OCI-LY7 (cell line): ENCODE results near the gene MAP2K5. TPM values are rescaled to one million over a fixed set of nuclear protein-coding genes. Genes with fewer than 3 reads are reported as not detected.

Experiments used
- BruUV-seq: library from RNA; stranded (reverse); fragments of 400-500 nt; replicated peaks from 2 replicates; lab custom pipeline; 2021; lab: Mats Ljungman, UMichigan
- CTCF ChIA-PET: fragments of 300-600 bp; sonication (Branson Sonifier 250); formaldehyde crosslinking; loops from one replicate; lab custom pipeline; 2022; ENCODE audit warnings: antibody characterized with exemption; ENCODE audit not compliant: unreplicated experiment; lab: Charles Lee
- POLR2A ChIA-PET: fragments of 300-600 bp; sonication (Branson Sonifier 250); formaldehyde crosslinking; loops from one replicate; lab custom pipeline; 2022; ENCODE audit warnings: antibody characterized with exemption; lab: Charles Lee
- DNase-seq: peaks from one replicate; pipeline ENCODE4 v3.0.0-alpha.2; 2015; ENCODE audit warnings: low spot score
- H2AFZ ChIP-seq: fragments of 200-600 bp; sonication (generic), shearing (Covaris generic); 2 replicates; pipeline ENCODE4 v1.6.1; 2014; ENCODE audit warnings: mild to moderate bottlenecking, antibody characterized with exemption, low read length, moderate library complexity
- H3K27ac ChIP-seq: fragments of 200-600 bp; sonication (generic); 2 replicates; pipeline ENCODE4 v1.5.1; 2014; ENCODE audit warnings: mixed run types, low read depth, mild to moderate bottlenecking, moderate library complexity, low read length, inconsistent platforms; ENCODE audit not compliant: poor library complexity, severe bottlenecking
- H3K36me3 ChIP-seq: fragments of 200-600 bp; sonication (generic); 2 replicates; pipeline ENCODE4 v1.6.1; 2014; ENCODE audit warnings: mild to moderate bottlenecking, antibody characterized with exemption, low read length, moderate library complexity, mixed read lengths; ENCODE audit not compliant: insufficient read depth
- H3K4me1 ChIP-seq: fragments of 200-600 bp; sonication (generic); 2 replicates; pipeline ENCODE4 v1.5.1; 2014; ENCODE audit warnings: mild to moderate bottlenecking, low read length; ENCODE audit not compliant: insufficient read depth, poor library complexity, severe bottlenecking
- H3K4me2 ChIP-seq: fragments of 200-600 bp; sonication (generic); 2 replicates; pipeline ENCODE4 v1.6.1; 2014; ENCODE audit warnings: mild to moderate bottlenecking, low read length
- H3K4me3 ChIP-seq: fragments of 200-600 bp; sonication (generic); 2 replicates; pipeline ENCODE4 v1.5.1; 2014; ENCODE audit warnings: mild to moderate bottlenecking, low read depth, low read length; ENCODE audit not compliant: poor library complexity, severe bottlenecking
- H3K79me2 ChIP-seq: fragments of 200-600 bp; sonication (generic); 2 replicates; pipeline ENCODE4 v1.6.1; 2016; ENCODE audit warnings: low read depth, mild to moderate bottlenecking, low read length, moderate library complexity, mixed read lengths; ENCODE audit not compliant: insufficient read depth
- H3K9me2 ChIP-seq: fragments of 200-600 bp; sonication (generic); 2 replicates; pipeline ENCODE4 v1.6.1; 2016; ENCODE audit warnings: mild to moderate bottlenecking, low read length, mixed read lengths; ENCODE audit not compliant: insufficient read depth
- H3K9me3 ChIP-seq: fragments of 200-600 bp; sonication (generic); 2 replicates; pipeline ENCODE4 v1.6.1; 2014; ENCODE audit warnings: mild to moderate bottlenecking, mixed run types, low read length, mixed read lengths
- H4K20me1 ChIP-seq: fragments of 200-600 bp; sonication (generic); 2 replicates; pipeline ENCODE4 v1.6.1; 2014; ENCODE audit warnings: mild to moderate bottlenecking, antibody characterized with exemption, low read length, moderate library complexity, mixed read lengths; ENCODE audit not compliant: insufficient read depth
- CTCF ChIP-seq: fragments of 200-600 bp; sonication (generic); conservative IDR thresholded peaks from 2 replicates; pipeline ENCODE4 v1.5.1; 2014; ENCODE audit warnings: mild to moderate bottlenecking, antibody characterized with exemption, low read length, moderate library complexity, mixed read lengths
- EZH2phosphoT487 ChIP-seq: fragments of 200-600 bp; sonication (generic); IDR thresholded peaks from 2 replicates; pipeline ENCODE4 v1.6.1; 2018; ENCODE audit warnings: low read depth, borderline replicate concordance, mild to moderate bottlenecking, mixed run types, antibody characterized with exemption, low read length, moderate library complexity, mixed read lengths
- intact Hi-C: fragments of 100-400 bp; cut with micrococcal nuclease; formaldehyde crosslinking; loops from one replicate; pipeline ENCODE4 v1.10.0; 2022; ENCODE audit not compliant: unreplicated experiment
- total RNA-seq, 2 experiments: library from RNA; depleted of rRNA in 1 of 2; stranded (reverse); fragments of >200 nt in 1 of 2; shearing (Covaris generic) in 1 of 2; gene quantifications; 2 replicates each; pipeline ENCODE4 v1.2.3, GENCODE V29; 2014 to 2022

Gene MAP2K5
- total RNA-seq, 2 experiments from 2014 or later = 10.2 to 35.0 TPM

DNA sequence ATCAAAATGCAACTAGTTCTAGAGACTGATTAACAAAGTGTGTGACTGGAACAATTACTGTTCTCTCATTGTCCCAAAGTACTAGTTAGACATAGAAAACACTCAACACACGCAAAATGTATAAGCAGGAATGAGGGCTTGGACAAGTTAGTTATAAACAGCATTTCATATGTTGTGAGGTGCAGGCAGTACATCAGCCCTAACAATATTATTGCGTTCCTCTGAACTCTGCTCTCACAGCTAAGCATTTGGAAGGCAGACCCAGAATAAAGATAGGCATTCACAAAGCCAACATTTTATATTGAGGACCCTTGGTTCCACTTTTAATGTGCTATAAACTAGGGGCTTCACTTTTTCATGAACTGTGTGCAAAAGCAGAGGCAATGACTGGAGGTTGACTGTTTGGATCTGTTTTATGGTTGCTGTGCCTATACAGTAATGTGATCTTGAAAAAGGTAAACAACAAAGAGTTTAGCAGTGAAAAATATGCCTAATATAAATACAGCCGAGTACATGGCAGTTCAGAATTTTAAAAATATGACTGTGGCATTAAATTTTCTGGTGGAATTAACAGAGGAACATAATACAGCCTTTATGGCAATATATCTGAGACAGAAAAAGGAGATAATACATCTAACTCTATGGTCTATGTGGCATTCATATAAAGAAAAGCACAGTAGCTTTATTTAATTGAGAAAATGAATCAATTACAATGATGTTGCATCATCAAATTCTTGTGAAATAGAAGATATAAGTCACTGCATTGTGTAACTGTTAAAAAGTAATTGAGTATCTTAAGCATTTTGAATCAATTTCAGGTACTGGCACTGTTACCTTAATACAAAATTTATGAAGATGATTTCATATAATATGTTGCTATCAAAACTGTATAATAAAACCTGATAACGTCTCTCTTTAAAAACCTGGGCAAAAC is 202.8 kb downstream of the MAP2K5 start:
- Histone ChIP-seq H4K20me1 (no peaks in the 10 kb centered on the region), H3K79me2 (no peaks in the 10 kb centered on the region), H3K4me1 (no peaks in the 10 kb centered on the region), H3K9me3 (no peaks in the 10 kb centered on the region), H3K4me3 (no peak overlapping the region), H3K4me2 (no peak overlapping the region), H3K9me2 (no peaks in the 10 kb centered on the region), H3K27ac (no peak overlapping the region), H2AFZ (no peak overlapping the region), H3K36me3 (no peaks in the 10 kb centered on the region)
- ChIA-PET POLR2A (interaction anchor here (0.8 to 1.2 kb wide), 3 partner anchors 11 to 39 kb away, joined by 3 read pairs; no protein-coding TSS in a partner anchor), CTCF (no interaction called here)
- intact Hi-C loops = no loop called here
- TF ChIP-seq CTCF = no peak
- no peak for TF ChIP-seq EZH2phosphoT487
- no TSS peak for BruUV-seq
- DNase-seq = no peak

GRCh38 chr15:67746022-67746421 is 203.5 kb downstream of the MAP2K5 start:
- POLR2A ChIA-PET = interaction anchor here (1.0 kb wide), 1 partner anchor 18 kb away, joined by 4 read pairs; no protein-coding TSS in a partner anchor
- Histone ChIP-seq H3K36me3 (no peaks in the 10 kb centered on the region), H3K9me2 (no peaks in the 10 kb centered on the region), H4K20me1 (no peaks in the 10 kb centered on the region), H3K79me2 (no peaks in the 10 kb centered on the region), H2AFZ (no peak overlapping the region), H3K4me1 (peaks cover 5% of the 10 kb centered on the region), H3K27ac (no peak overlapping the region), H3K4me3 (no peak overlapping the region), H3K9me3 (no peaks in the 10 kb centered on the region), H3K4me2 (no peak overlapping the region)
- TF ChIP-seq EZH2phosphoT487 = no peak
- TF ChIP-seq CTCF = no peak
- no peak for DNase-seq
- BruUV-seq = no TSS peak
- intact Hi-C loops = no loop called here
- CTCF ChIA-PET = no interaction called here

DNA sequence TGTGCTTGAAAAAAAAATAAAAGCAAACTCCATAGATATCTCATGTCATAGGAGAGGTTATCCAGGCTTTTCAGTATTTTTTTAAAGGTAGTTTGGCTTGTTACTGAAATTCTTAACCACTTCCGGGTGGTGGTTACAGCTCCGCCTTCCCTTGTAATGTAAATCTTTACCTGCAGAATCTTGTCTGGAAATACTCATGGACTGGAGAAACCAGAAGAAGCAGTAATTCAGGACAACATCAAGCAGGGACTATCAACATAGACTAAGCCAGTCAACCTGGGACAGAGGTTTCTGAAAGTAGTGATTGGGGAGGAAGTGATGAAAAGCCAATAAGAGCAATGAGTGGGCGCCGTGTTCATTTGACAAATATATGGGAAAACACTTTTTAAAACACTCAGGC is 203.9 kb downstream of the MAP2K5 start:
- Histone ChIP-seq H3K9me3 (no peaks in the 10 kb centered on the region), H4K20me1 (no peaks in the 10 kb centered on the region), H3K27ac (no peak overlapping the region), H3K79me2 (no peaks in the 10 kb centered on the region), H3K36me3 (no peaks in the 10 kb centered on the region), H2AFZ (no peak overlapping the region), H3K9me2 (no peaks in the 10 kb centered on the region), H3K4me3 (no peak overlapping the region), H3K4me1 (peaks cover 5% of the 10 kb centered on the region), H3K4me2 (no peak overlapping the region)
- no TSS peak for BruUV-seq
- TF ChIP-seq CTCF (no peak), EZH2phosphoT487 (no peak)
- no peak for DNase-seq
- POLR2A ChIA-PET = interaction anchor here (1.0 kb wide), 1 partner anchor 19 kb away, joined by 4 read pairs; no protein-coding TSS in a partner anchor
- intact Hi-C loops = no loop called here
- CTCF ChIA-PET = no interaction called here
